ENCODE measurements around the gene FABP6. TPM values are rescaled to one million over a fixed set of nuclear protein-coding genes. Genes with fewer than 3 reads are reported as not detected.

FABP6 gene
- total RNA-seq, 1 experiment from 2014 or later, result 0.52 TPM

DNA sequence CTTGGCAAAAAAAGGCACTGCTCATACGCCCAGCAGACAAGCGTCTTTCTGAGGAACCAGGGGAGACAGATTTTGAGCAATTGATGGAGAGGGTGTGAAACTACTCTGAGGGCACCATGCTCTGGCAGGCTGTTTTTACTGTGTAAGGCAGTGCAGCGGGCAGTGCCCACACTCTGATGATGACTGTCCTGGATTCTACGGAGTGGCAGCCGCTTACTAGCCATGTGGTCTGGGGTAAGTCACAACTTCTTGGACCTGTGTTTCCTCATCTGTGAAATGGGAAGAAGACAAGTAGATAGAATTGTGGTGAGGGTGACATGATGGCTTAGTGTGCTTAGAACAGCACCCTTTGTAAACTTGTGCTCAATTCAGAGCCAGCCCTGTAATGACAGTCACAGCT is 38.8 kb downstream of the FABP6 start:
- H3K4me3 ChIP-seq (ENCODE audit: low read depth, low read length, poor library complexity, severe bottlenecking), result no peak overlapping the region
- CTCF ChIA-PET, result no interaction called here
- intact Hi-C loops (cut with micrococcal nuclease; ENCODE audit: unreplicated experiment), result no loop called here
- POLR2A ChIA-PET (ENCODE audit: low non-redundant PET), result no interaction called here
- peaks cover 54% of the 10 kb centered on the region for H3K4me1 ChIP-seq (ENCODE audit: insufficient read depth, low read length, poor library complexity, severe bottlenecking)
- no TSS peak for BruUV-seq (replicated peaks)
- TF ChIP-seq EZH2 (IDR thresholded peaks at IDR 0.05; ENCODE audit: borderline replicate concordance, low read depth, low read length, poor library complexity, severe bottlenecking) (no peak), CTCF (conservative IDR thresholded peaks at IDR 0.05; ENCODE audit: low read depth, low read length) (no peak)
- no peak for DNase-seq (ENCODE audit: low spot score)
- peak overlapping the region; percentile 92 for H3K27ac ChIP-seq (ENCODE audit: low read depth, low read length, poor library complexity, severe bottlenecking)
- no peaks in the 10 kb centered on the region for H3K9me3 ChIP-seq (ENCODE audit: low read depth, low read length, poor library complexity, severe bottlenecking)
- H3K36me3 ChIP-seq (ENCODE audit: insufficient read depth, low read length, poor library complexity, severe bottlenecking), result no peaks in the 10 kb centered on the region
- no peaks in the 10 kb centered on the region for H3K27me3 ChIP-seq (replicated peaks; ENCODE audit: insufficient read depth, low read depth, low read length, poor library complexity)

DNA sequence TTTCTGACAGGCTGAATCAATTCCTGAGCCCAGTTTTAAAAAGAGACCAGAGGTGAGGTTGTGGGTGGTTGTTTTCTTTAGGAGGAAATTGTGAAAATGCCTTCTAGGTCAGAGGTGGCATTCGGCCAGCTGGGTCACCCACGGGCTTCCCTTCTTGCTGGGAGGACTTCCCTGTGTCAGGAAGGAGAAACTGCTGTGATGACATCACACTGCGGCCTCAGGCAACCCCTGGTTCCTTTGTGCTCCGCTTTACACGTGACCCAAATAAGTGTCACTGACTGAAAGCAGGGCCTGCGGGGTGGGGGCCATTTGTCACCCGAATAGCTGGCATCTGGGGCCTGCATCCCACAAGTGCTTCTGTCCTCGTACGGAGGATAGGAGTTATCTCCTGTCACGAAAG is 39.7 kb downstream of the FABP6 start:
- TF ChIP-seq CTCF (conservative IDR thresholded peaks at IDR 0.05; ENCODE audit: low read depth, low read length) (no peak), EZH2 (IDR thresholded peaks at IDR 0.05; ENCODE audit: borderline replicate concordance, low read depth, low read length, poor library complexity, severe bottlenecking) (no peak)
- intact Hi-C loops (cut with micrococcal nuclease; ENCODE audit: unreplicated experiment), result no loop called here
- Histone ChIP-seq H3K4me1 (ENCODE audit: insufficient read depth, low read length, poor library complexity, severe bottlenecking) (peaks cover 51% of the 10 kb centered on the region), H3K27ac (ENCODE audit: low read depth, low read length, poor library complexity, severe bottlenecking) (peak overlapping the region; percentile 92), H3K27me3 (replicated peaks; ENCODE audit: insufficient read depth, low read depth, low read length, poor library complexity) (no peaks in the 10 kb centered on the region), H3K36me3 (ENCODE audit: insufficient read depth, low read length, poor library complexity, severe bottlenecking) (no peaks in the 10 kb centered on the region), H3K4me3 (ENCODE audit: low read depth, low read length, poor library complexity, severe bottlenecking) (no peak overlapping the region), H3K9me3 (ENCODE audit: low read depth, low read length, poor library complexity, severe bottlenecking) (no peaks in the 10 kb centered on the region)
- peak; percentile 22 for DNase-seq (ENCODE audit: low spot score)
- ChIA-PET POLR2A (ENCODE audit: low non-redundant PET) (no interaction called here), CTCF (no interaction called here)
- BruUV-seq (replicated peaks), result no TSS peak

GRCh38 chr5:160270704-160271103 is 41.4 kb downstream of the FABP6 start:
- no peak for DNase-seq (ENCODE audit: low spot score)
- H3K9me3 ChIP-seq (ENCODE audit: low read depth, low read length, poor library complexity, severe bottlenecking), result no peaks in the 10 kb centered on the region
- TSS peak; percentile 69 for BruUV-seq (replicated peaks)
- H3K4me3 ChIP-seq (ENCODE audit: low read depth, low read length, poor library complexity, severe bottlenecking), result no peak overlapping the region
- H3K36me3 ChIP-seq (ENCODE audit: insufficient read depth, low read length, poor library complexity, severe bottlenecking), result no peaks in the 10 kb centered on the region
- peaks cover 51% of the 10 kb centered on the region for H3K4me1 ChIP-seq (ENCODE audit: insufficient read depth, low read length, poor library complexity, severe bottlenecking)
- intact Hi-C loops (cut with micrococcal nuclease; ENCODE audit: unreplicated experiment), result no loop called here
- H3K27me3 ChIP-seq (replicated peaks; ENCODE audit: insufficient read depth, low read depth, low read length, poor library complexity), result no peaks in the 10 kb centered on the region
- POLR2A ChIA-PET (ENCODE audit: low non-redundant PET), result interaction anchor here (0.6 kb wide), 1 partner anchor 157 kb away, joined by 3 read pairs; no protein-coding TSS in a partner anchor
- peak overlapping the region; percentile 92 for H3K27ac ChIP-seq (ENCODE audit: low read depth, low read length, poor library complexity, severe bottlenecking)
- CTCF ChIA-PET, result no interaction called here
- TF ChIP-seq CTCF (conservative IDR thresholded peaks at IDR 0.05; ENCODE audit: low read depth, low read length) (no peak), EZH2 (IDR thresholded peaks at IDR 0.05; ENCODE audit: borderline replicate concordance, low read depth, low read length, poor library complexity, severe bottlenecking) (no peak)
